Astrocyte (in vitro differentiated cells and primary cell): ENCODE measurements around the gene MAP3K6.

Source experiments
- CTCF ChIP-seq: IDR thresholded peaks from 2 replicates; pipeline ENCODE4 v1.5.1; 2011; ENCODE audit warnings: low read depth, mild to moderate bottlenecking, inconsistent platforms, low read length, moderate library complexity; ENCODE audit not compliant: insufficient read depth
- EZH2 ChIP-seq: IDR thresholded peaks from 2 replicates; pipeline ENCODE4 v1.6.1; 2012; ENCODE audit warnings: mild to moderate bottlenecking, low read length, inconsistent platforms; ENCODE audit not compliant: insufficient read depth

GRCh38 chr1:27355683-27356082 is 11.1 kb downstream of the MAP3K6 start:
- TF ChIP-seq CTCF (no peak), EZH2 (no peak)
